ENCODE measurements around the gene PRKRIP1. TPM values are rescaled to one million over a fixed set of nuclear protein-coding genes. Genes with fewer than 3 reads are reported as not detected.

PRKRIP1 gene
- total and polyA plus RNA-seq, 2 donors (not counting 1 experiment from before 2014, with no cell fraction given) = 13.8 to 16.3 TPM

DNA sequence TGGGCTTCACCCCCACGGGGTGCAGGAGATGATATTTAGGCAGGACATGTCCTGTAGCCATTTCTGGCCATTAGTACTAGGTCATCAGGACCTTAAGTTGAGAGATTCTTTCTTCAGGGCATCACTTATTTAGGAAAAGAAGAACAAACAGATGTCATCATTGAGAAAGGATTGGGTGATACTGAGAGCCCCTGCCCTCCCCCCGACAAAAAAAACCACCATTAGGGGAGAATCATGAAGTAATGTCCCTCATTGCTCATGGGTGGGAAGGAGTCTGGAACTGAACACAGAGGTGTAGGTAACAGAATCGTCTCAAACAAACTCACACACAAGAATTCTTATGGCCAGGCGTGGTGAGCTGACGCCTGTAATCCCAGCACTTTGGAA, 30.8 kb downstream of the PRKRIP1 start:
- no peaks in the 10 kb centered on the region for H3K79me2 ChIP-seq (ENCODE audit: control insufficient read depth, insufficient read depth, low read length)
- H3K9ac ChIP-seq (ENCODE audit: insufficient read depth, low read length) = no peak overlapping the region
- H4K20me1 ChIP-seq (ENCODE audit: control insufficient read depth, extremely low read depth, insufficient read depth, low read length) = no peaks in the 10 kb centered on the region
- no peaks in the 10 kb centered on the region for H3K27me3 ChIP-seq (ENCODE audit: control insufficient read depth, insufficient read depth, low read length)
- no peak overlapping the region for H3K4me2 ChIP-seq (ENCODE audit: extremely low read depth, insufficient read depth, low read length)
- no peak overlapping the region for H3K27ac ChIP-seq (ENCODE audit: insufficient read depth, low read length)
- TF ChIP-seq EZH2 (IDR thresholded peaks at IDR 0.05; ENCODE audit: low read length, missing control alignments) = no peak
- TF ChIP-seq, protein P1, sequence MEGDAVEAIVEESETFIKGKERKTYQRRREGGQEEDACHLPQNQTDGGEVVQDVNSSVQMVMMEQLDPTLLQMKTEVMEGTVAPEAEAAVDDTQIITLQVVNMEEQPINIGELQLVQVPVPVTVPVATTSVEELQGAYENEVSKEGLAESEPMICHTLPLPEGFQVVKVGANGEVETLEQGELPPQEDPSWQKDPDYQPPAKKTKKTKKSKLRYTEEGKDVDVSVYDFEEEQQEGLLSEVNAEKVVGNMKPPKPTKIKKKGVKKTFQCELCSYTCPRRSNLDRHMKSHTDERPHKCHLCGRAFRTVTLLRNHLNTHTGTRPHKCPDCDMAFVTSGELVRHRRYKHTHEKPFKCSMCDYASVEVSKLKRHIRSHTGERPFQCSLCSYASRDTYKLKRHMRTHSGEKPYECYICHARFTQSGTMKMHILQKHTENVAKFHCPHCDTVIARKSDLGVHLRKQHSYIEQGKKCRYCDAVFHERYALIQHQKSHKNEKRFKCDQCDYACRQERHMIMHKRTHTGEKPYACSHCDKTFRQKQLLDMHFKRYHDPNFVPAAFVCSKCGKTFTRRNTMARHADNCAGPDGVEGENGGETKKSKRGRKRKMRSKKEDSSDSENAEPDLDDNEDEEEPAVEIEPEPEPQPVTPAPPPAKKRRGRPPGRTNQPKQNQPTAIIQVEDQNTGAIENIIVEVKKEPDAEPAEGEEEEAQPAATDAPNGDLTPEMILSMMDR (conservative IDR thresholded peaks at IDR 0.05 in 1 of 2, IDR thresholded peaks at IDR 0.05 in 1 of 2; ENCODE audit: low read depth in 1 of 2, low read length in 2 of 2) = no peak
- DNase-seq (ENCODE audit: low read depth in 2 of 2) = no peak
- no peaks in the 10 kb centered on the region for H3K9me3 ChIP-seq (ENCODE audit: control insufficient read depth, insufficient read depth, low read depth, low read length)
- no peak overlapping the region for H2AFZ ChIP-seq (ENCODE audit: low read length)
- no peaks in the 10 kb centered on the region for H3K4me1 ChIP-seq (ENCODE audit: control insufficient read depth, extremely low read depth, insufficient read depth, low read length)
- peaks cover 14% of the 10 kb centered on the region for H3K36me3 ChIP-seq (ENCODE audit: control insufficient read depth, insufficient read depth, low read length)
- no peak overlapping the region for H3K4me3 ChIP-seq (replicated peaks in 1 of 4; ENCODE audit: control extremely low read depth in 1 of 4, insufficient read depth in 1 of 4, low read depth in 3 of 4, low read length in 4 of 4)

DNA sequence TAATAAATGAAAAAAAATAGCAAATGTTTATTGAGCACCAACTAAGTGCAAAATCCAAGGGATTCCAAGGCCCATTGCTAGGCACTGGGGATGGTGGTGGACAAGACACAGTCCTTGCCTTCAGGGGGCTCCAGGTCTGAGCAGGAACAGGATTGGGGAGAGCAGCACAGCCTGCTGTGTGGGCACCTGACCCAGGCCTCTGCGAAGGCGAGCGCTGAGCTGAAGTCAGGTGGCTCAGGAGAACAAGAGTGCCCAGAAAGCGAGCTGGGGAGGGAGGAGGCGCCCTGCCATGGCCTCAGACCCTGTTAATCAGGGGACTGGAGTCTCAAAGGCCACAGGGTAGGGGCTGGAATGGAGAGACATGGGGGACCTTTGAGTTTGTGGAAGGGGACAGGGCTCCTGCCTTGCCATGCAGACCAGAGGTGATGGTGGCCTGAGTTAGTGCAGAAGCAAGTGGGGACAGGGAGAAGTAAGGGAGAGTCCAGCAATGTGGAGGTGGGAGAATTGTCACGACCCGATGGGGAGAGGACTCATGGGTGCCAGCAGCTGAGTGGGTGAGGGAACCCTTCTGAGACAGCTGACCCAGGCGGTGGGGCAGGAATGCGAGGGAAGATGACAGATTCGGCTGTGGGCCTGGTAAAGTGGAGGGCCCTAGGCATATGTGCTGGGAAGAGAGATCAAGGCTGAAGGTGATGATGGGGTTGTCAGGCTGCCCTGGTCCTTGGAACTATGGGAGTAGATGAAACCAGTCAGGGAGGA, 33.2 kb downstream of the PRKRIP1 start:
- Histone ChIP-seq H3K9ac (ENCODE audit: insufficient read depth, low read length) (no peak overlapping the region), H3K4me1 (ENCODE audit: control insufficient read depth, extremely low read depth, insufficient read depth, low read length) (peaks cover 2% of the 10 kb centered on the region), H3K4me3 (replicated peaks in 1 of 4; ENCODE audit: control extremely low read depth in 1 of 4, insufficient read depth in 1 of 4, low read depth in 3 of 4, low read length in 4 of 4) (no peak overlapping the region), H3K27ac (ENCODE audit: insufficient read depth, low read length) (no peak overlapping the region), H3K36me3 (ENCODE audit: control insufficient read depth, insufficient read depth, low read length) (peaks cover 14% of the 10 kb centered on the region), H3K4me2 (ENCODE audit: extremely low read depth, insufficient read depth, low read length) (no peak overlapping the region), H4K20me1 (ENCODE audit: control insufficient read depth, extremely low read depth, insufficient read depth, low read length) (no peaks in the 10 kb centered on the region), H3K9me3 (ENCODE audit: control insufficient read depth, insufficient read depth, low read depth, low read length) (no peaks in the 10 kb centered on the region), H3K27me3 (ENCODE audit: control insufficient read depth, insufficient read depth, low read length) (no peaks in the 10 kb centered on the region), H3K79me2 (ENCODE audit: control insufficient read depth, insufficient read depth, low read length) (peaks cover under 1% of the 10 kb centered on the region), H2AFZ (ENCODE audit: low read length) (no peak overlapping the region)
- DNase-seq (ENCODE audit: low read depth in 2 of 2) = no peak
- no peak for TF ChIP-seq EZH2 (IDR thresholded peaks at IDR 0.05; ENCODE audit: low read length, missing control alignments)
- TF ChIP-seq, protein P1 (conservative IDR thresholded peaks at IDR 0.05 in 1 of 2, IDR thresholded peaks at IDR 0.05 in 1 of 2; ENCODE audit: low read depth in 1 of 2, low read length in 2 of 2) = no peak

DNA sequence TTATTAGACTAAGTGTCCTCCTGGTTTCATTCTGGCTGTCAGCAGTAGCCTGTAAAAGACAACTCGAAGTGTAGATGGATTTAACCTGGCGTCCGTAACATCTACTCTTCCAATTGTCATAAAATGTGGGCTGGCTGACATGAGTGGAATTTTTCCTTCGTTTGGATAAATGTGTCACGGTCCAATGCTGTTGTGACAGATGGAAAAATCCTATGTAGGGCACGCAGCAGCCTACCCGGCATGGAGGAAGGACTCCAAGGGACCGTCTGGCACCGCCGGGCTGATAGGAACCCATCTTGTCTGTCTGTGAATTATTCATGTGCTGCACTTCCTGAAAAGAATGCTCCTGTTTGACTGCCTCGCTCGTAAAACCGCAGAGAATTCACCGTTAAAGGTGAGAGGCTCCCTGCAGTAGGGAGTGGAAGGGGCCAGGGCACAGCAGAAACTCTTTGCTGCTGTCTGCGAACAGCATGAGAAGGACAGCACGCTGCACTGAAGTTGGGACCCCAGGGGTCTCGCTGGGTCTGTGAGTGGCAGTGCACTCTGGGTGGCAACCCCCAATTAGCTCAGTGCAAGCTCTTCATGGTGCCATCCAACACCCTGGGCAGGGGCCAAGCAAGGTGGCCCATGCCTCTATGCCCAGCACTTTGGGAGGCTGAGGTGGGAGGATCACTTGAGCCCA, 35.6 kb downstream of the PRKRIP1 start:
- Histone ChIP-seq H3K4me3 (replicated peaks in 1 of 4; ENCODE audit: control extremely low read depth in 1 of 4, insufficient read depth in 1 of 4, low read depth in 3 of 4, low read length in 4 of 4) (no peak overlapping the region), H3K9ac (ENCODE audit: insufficient read depth, low read length) (no peak overlapping the region), H3K79me2 (ENCODE audit: control insufficient read depth, insufficient read depth, low read length) (peaks cover 3% of the 10 kb centered on the region), H4K20me1 (ENCODE audit: control insufficient read depth, extremely low read depth, insufficient read depth, low read length) (no peaks in the 10 kb centered on the region), H2AFZ (ENCODE audit: low read length) (no peak overlapping the region), H3K27ac (ENCODE audit: insufficient read depth, low read length) (no peak overlapping the region), H3K4me1 (ENCODE audit: control insufficient read depth, extremely low read depth, insufficient read depth, low read length) (peaks cover 5% of the 10 kb centered on the region), H3K27me3 (ENCODE audit: control insufficient read depth, insufficient read depth, low read length) (no peaks in the 10 kb centered on the region), H3K4me2 (ENCODE audit: extremely low read depth, insufficient read depth, low read length) (no peak overlapping the region), H3K9me3 (ENCODE audit: control insufficient read depth, insufficient read depth, low read depth, low read length) (no peaks in the 10 kb centered on the region), H3K36me3 (ENCODE audit: control insufficient read depth, insufficient read depth, low read length) (peaks cover 2% of the 10 kb centered on the region)
- no peak for DNase-seq (ENCODE audit: low read depth in 2 of 2)
- TF ChIP-seq, protein P1 (conservative IDR thresholded peaks at IDR 0.05 in 1 of 2, IDR thresholded peaks at IDR 0.05 in 1 of 2; ENCODE audit: low read depth in 1 of 2, low read length in 2 of 2) = no peak
- no peak for TF ChIP-seq EZH2 (IDR thresholded peaks at IDR 0.05; ENCODE audit: low read length, missing control alignments)
